ENCODE data around the gene CXCL16. TPM values are rescaled to one million over a fixed set of nuclear protein-coding genes. Genes with fewer than 3 reads are reported as not detected.

The CXCL16 gene
- total RNA-seq, 1 donor from 2014 or later = 0.21 TPM

Other genes starting within 250 kb of the CXCL16 start
- 0.34 and 1.7 TPM in 2 replicates for gene SPNS2, start 241.0 kb downstream of the CXCL16 start, total RNA-seq (ENCODE audit: low replicate concordance)
- 17.4 and 44.6 TPM in 2 replicates for gene MYBBP1A, start 184.5 kb downstream of the CXCL16 start, total RNA-seq (ENCODE audit: low replicate concordance)
- not detected in 2 replicates for gene GGT6, start 179.4 kb downstream of the CXCL16 start, total RNA-seq (ENCODE audit: low replicate concordance)
- 3.0 and 5.2 TPM in 2 replicates for gene SMTNL2, start 155.4 kb downstream of the CXCL16 start, total RNA-seq (ENCODE audit: low replicate concordance)
- 0.12 TPM in 1 of 2 replicates, not detected in the other for gene ALOX15, start 98.2 kb downstream of the CXCL16 start, total RNA-seq (ENCODE audit: low replicate concordance)
- gene PELP1, start 35.8 kb downstream of the CXCL16 start, total RNA-seq (ENCODE audit: low replicate concordance) = 22.4 and 38.1 TPM in 2 replicates
- gene ARRB2, start 29.3 kb downstream of the CXCL16 start, total RNA-seq (ENCODE audit: low replicate concordance) = 33.3 and 64.9 TPM in 2 replicates
- gene MED11, start 8.5 kb downstream of the CXCL16 start, total RNA-seq (ENCODE audit: low replicate concordance) = 27.3 and 31.6 TPM in 2 replicates
- not detected in 2 replicates for gene ZMYND15, start 95 bp downstream of the CXCL16 start, total RNA-seq (ENCODE audit: low replicate concordance)
- gene TM4SF5, start 32.0 kb upstream of the CXCL16 start, total RNA-seq (ENCODE audit: low replicate concordance) = not detected in 2 replicates
- gene VMO1, start 46.4 kb upstream of the CXCL16 start, total RNA-seq (ENCODE audit: low replicate concordance) = 0.31 TPM in 1 of 2 replicates, not detected in the other
- not detected in 2 replicates for gene GLTPD2, start 49.0 kb upstream of the CXCL16 start, total RNA-seq (ENCODE audit: low replicate concordance)
- gene PSMB6, start 56.2 kb upstream of the CXCL16 start, total RNA-seq (ENCODE audit: low replicate concordance) = 144 and 199 TPM in 2 replicates
- 23.8 and 36.0 TPM in 2 replicates for gene PLD2, start 67.2 kb upstream of the CXCL16 start, total RNA-seq (ENCODE audit: low replicate concordance)
- gene MINK1, start 93.4 kb upstream of the CXCL16 start, total RNA-seq (ENCODE audit: low replicate concordance) = 26.2 and 34.6 TPM in 2 replicates
- 1.1 and 2.3 TPM in 2 replicates for gene C17orf107, start 159.6 kb upstream of the CXCL16 start, total RNA-seq (ENCODE audit: low replicate concordance)
- 0.19 TPM in 1 of 2 replicates, not detected in the other for gene CHRNE, start 163.2 kb upstream of the CXCL16 start, total RNA-seq (ENCODE audit: low replicate concordance)
- gene GP1BA, start 192.3 kb upstream of the CXCL16 start, total RNA-seq (ENCODE audit: low replicate concordance) = not detected in 2 replicates
- gene SLC25A11, start 200.1 kb upstream of the CXCL16 start, total RNA-seq (ENCODE audit: low replicate concordance) = 35.3 and 61.6 TPM in 2 replicates
- 43.9 and 82.1 TPM in 2 replicates for gene RNF167, start 200.3 kb upstream of the CXCL16 start, total RNA-seq (ENCODE audit: low replicate concordance)
- gene PFN1, start 208.6 kb upstream of the CXCL16 start, total RNA-seq (ENCODE audit: low replicate concordance) = 203 and 458 TPM in 2 replicates
- gene ENO3, start 211.2 kb upstream of the CXCL16 start, total RNA-seq (ENCODE audit: low replicate concordance) = 20.8 and 24.5 TPM in 2 replicates
- gene SPAG7, start 227.9 kb upstream of the CXCL16 start, total RNA-seq (ENCODE audit: low replicate concordance) = 79.7 and 97.6 TPM in 2 replicates
- gene CAMTA2, start 247.7 kb upstream of the CXCL16 start, total RNA-seq (ENCODE audit: low replicate concordance) = 0.34 and 1.8 TPM in 2 replicates

Data from neural progenitor cell (in vitro differentiated cells).